ENCODE measurements around the gene CHCHD3.
A peak's percentile ranks its signal among the peaks of the same experiment; 100 is the strongest.

DNA sequence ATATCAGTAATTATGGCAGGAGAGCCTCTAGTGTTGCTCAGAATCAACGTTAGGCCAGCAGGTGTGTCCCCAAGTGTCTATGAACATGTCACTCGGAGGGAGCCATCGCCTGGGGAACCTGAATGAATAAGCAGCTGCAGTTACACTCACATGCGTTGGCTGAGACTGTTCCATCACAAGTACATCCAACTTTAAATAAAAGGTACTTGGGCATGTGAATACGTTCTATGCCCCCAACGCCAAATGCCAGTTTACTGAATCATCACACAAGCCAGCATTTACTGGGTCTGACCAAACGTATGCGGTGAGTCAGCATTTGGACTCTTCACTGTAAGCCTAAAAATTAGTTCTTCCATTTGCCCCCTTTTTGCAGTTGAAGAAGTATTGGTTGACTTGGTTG is 298.1 kb downstream of the CHCHD3 start:
- TF ChIP-seq NFE2L2 (IDR thresholded peaks at IDR 0.05; ENCODE audit: low read depth, low read length) (peak; percentile 78), USF2 (IDR thresholded peaks at IDR 0.05; ENCODE audit: low read depth, low read length) (no peak), POLR2A (IDR thresholded peaks at IDR 0.05; ENCODE audit: low read depth, low read length) (no peak), MAFK (IDR thresholded peaks at IDR 0.05; ENCODE audit: low read depth, low read length) (peak; percentile 73), RAD21 (IDR thresholded peaks at IDR 0.05; ENCODE audit: low read length) (no peak), MXI1 (IDR thresholded peaks at IDR 0.05; ENCODE audit: borderline replicate concordance, low read depth, low read length) (no peak), RFX5 (IDR thresholded peaks at IDR 0.05; ENCODE audit: low read depth, low read length) (no peak), CHD1 (IDR thresholded peaks at IDR 0.05; ENCODE audit: low read depth, low read length) (no peak), FOS (IDR thresholded peaks at IDR 0.05; ENCODE audit: low read depth, low read length) (peak; percentile 76), BHLHE40 (IDR thresholded peaks at IDR 0.05; ENCODE audit: low read depth, low read length) (peak; percentile 25; the same call in 1 of the 2 replicates), RCOR1 (IDR thresholded peaks at IDR 0.05; ENCODE audit: insufficient replicate concordance, low read length) (no peak), CEBPB (IDR thresholded peaks at IDR 0.05; ENCODE audit: low read depth, low read length) (no peak)
- TF ChIP-seq, protein P1, sequence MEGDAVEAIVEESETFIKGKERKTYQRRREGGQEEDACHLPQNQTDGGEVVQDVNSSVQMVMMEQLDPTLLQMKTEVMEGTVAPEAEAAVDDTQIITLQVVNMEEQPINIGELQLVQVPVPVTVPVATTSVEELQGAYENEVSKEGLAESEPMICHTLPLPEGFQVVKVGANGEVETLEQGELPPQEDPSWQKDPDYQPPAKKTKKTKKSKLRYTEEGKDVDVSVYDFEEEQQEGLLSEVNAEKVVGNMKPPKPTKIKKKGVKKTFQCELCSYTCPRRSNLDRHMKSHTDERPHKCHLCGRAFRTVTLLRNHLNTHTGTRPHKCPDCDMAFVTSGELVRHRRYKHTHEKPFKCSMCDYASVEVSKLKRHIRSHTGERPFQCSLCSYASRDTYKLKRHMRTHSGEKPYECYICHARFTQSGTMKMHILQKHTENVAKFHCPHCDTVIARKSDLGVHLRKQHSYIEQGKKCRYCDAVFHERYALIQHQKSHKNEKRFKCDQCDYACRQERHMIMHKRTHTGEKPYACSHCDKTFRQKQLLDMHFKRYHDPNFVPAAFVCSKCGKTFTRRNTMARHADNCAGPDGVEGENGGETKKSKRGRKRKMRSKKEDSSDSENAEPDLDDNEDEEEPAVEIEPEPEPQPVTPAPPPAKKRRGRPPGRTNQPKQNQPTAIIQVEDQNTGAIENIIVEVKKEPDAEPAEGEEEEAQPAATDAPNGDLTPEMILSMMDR (conservative IDR thresholded peaks at IDR 0.05; ENCODE audit: low read depth, low read length), result no peak
